HG03520 (cell line): ENCODE data around the gene RAET1G.
"Not testable (repeated sequence)": the region's sequence is repeated elsewhere in the genome, so short reads cannot be mapped to it uniquely, and the experiment has no call there.

Source experiments
- ATAC-seq: cut with Tn5 transposase; IDR thresholded peaks from one replicate; pipeline ENCODE4 v1.9.1; 2021; ENCODE audit warnings: mild to moderate bottlenecking, moderate library complexity; ENCODE audit not compliant: unreplicated experiment

RAET1G gene

GRCh38 chr6:149935246-149935645, 12.3 kb upstream of the RAET1G start:
- ATAC-seq: no peak

- ATAC-seq: no peak
Measured at GRCh38 chr6:149934249-149935156, 11.6 kb upstream of the RAET1G start.

- no peak for ATAC-seq
Measured at GRCh38 chr6:149933461-149933860, 10.5 kb upstream of the RAET1G start.

- ATAC-seq: no peak
Measured at GRCh38 chr6:149933036-149933435, 10.1 kb upstream of the RAET1G start.

GRCh38 chr6:149931501-149931900, 8.6 kb upstream of the RAET1G start:
- ATAC-seq: no peak

GRCh38 chr6:149929422-149929821, 6.5 kb upstream of the RAET1G start:
- ATAC-seq: no peak

- ATAC-seq: not testable (repeated sequence)
Measured at GRCh38 chr6:149927025-149927424, 4.1 kb upstream of the RAET1G start.

- no peak for ATAC-seq
Measured at GRCh38 chr6:149925974-149926777, 3.3 kb upstream of the RAET1G start.

GRCh38 chr6:149925253-149925973, 2.5 kb upstream of the RAET1G start:
- no peak for ATAC-seq

- ATAC-seq: no peak
Measured at GRCh38 chr6:149924933-149925252, 2.0 kb upstream of the RAET1G start.

GRCh38 chr6:149924206-149924932, 1.4 kb upstream of the RAET1G start:
- ATAC-seq: no peak

- no peak for ATAC-seq
Measured at GRCh38 chr6:149923327-149923986, 536 bp upstream of the RAET1G start.

- not testable (repeated sequence) for ATAC-seq
Measured at GRCh38 chr6:149922091-149922490, 830 bp downstream of the RAET1G start.

- no peak for ATAC-seq
Measured at GRCh38 chr6:149921361-149921760, 1.6 kb downstream of the RAET1G start.

- ATAC-seq: no peak
Measured at GRCh38 chr6:149919834-149920225, 3.1 kb downstream of the RAET1G start.

GRCh38 chr6:149919126-149919833, 3.6 kb downstream of the RAET1G start:
- ATAC-seq: not testable (repeated sequence)

- ATAC-seq: no peak
Measured at GRCh38 chr6:149918151-149918905, 4.6 kb downstream of the RAET1G start.

- no peak for ATAC-seq
Measured at GRCh38 chr6:149917679-149918078, 5.2 kb downstream of the RAET1G start.
